ENCODE data around the gene OR8A1.
"Not testable (repeated sequence)": the region's sequence is repeated elsewhere in the genome, so short reads cannot be mapped to it uniquely, and the experiment has no call there.

The OR8A1 gene

DNA sequence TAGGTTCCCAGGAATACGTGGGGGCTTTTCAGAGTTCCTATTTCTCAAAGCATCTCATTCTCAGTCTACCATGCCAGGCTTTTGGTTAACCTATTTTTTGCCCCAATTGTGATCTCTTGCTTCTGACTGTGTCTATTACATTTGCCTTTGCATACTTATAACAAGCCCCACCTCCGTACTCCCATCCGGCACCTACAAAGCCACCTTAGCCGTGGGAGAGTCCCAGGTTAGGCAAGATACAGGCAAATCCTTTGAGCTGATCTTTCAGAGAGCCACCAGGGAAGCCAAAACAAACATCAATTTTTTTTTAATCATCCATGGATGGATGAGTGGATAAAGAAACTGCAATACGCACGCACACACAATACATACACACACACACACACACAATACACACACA lies 22.8 kb downstream of the OR8A1 start:
- Histone ChIP-seq H3K4me1 (ENCODE audit: control insufficient read depth, insufficient read depth, low read length, unreplicated experiment) (no peaks in the 10 kb centered on the region), H3K27me3 (ENCODE audit: insufficient read depth, low read length) (peaks cover 70% of the 10 kb centered on the region), H3K27ac (ENCODE audit: low read depth, low read length) (no peak overlapping the region), H3K4me3 (ENCODE audit: low read depth, low read length) (no peak overlapping the region), H3K36me3 (ENCODE audit: insufficient read depth, low read length) (no peaks in the 10 kb centered on the region), H3K79me2 (ENCODE audit: control insufficient read depth, insufficient read depth, low read length, unreplicated experiment) (no peaks in the 10 kb centered on the region), H2AFZ (ENCODE audit: low read length, unreplicated experiment) (no peak overlapping the region)

DNA sequence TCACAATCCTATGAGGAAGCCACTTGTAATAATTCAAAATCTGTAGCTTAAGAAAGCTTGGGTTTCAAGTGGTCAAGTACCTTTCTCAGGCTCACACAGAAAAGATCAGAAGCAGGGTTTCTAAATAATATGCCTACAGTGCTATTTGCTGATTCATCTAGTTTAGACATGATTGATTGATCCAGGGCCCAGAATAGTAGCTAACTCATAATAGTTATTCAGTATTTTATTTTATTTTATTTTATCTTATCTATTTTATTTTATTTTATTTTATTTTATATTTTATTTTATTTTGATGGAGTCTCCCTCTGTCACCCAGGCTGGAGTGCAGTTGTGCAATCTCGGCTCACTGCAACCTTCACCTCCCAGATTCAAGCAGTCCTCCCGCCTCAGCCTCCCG lies 25.5 kb downstream of the OR8A1 start:
- Histone ChIP-seq H3K4me3 (ENCODE audit: low read depth, low read length) (no peak overlapping the region), H3K4me1 (ENCODE audit: control insufficient read depth, insufficient read depth, low read length, unreplicated experiment) (no peaks in the 10 kb centered on the region), H3K27ac (ENCODE audit: low read depth, low read length) (no peak overlapping the region), H3K36me3 (ENCODE audit: insufficient read depth, low read length) (no peaks in the 10 kb centered on the region), H2AFZ (ENCODE audit: low read length, unreplicated experiment) (no peak overlapping the region), H3K27me3 (ENCODE audit: insufficient read depth, low read length) (peaks cover 53% of the 10 kb centered on the region), H3K79me2 (ENCODE audit: control insufficient read depth, insufficient read depth, low read length, unreplicated experiment) (no peaks in the 10 kb centered on the region)

DNA sequence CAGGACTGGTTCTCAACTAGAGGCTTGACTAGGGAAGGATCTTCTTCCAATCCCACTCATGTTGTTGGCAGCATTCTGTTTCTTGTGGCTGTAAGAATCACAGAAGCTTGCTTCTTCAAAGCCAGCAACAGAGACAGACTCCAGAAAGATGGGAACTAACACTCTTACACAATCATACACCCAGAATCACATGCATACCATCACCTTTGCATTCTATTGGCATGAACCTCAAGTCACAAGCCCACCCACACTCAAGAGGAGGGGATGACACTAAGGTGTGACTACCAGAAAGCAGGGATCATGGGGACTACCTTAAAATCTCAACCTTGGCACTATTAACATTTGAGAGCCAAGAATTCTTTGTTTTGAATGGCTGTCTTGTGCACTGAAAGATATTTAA lies 27.8 kb downstream of the OR8A1 start:
- peaks cover 46% of the 10 kb centered on the region for H3K27me3 ChIP-seq (ENCODE audit: insufficient read depth, low read length)
- H3K27ac ChIP-seq (ENCODE audit: low read depth, low read length), result no peak overlapping the region
- H3K79me2 ChIP-seq (ENCODE audit: control insufficient read depth, insufficient read depth, low read length, unreplicated experiment), result no peaks in the 10 kb centered on the region
- peaks cover 11% of the 10 kb centered on the region for H3K4me1 ChIP-seq (ENCODE audit: control insufficient read depth, insufficient read depth, low read length, unreplicated experiment)
- H3K36me3 ChIP-seq (ENCODE audit: insufficient read depth, low read length), result no peaks in the 10 kb centered on the region
- H2AFZ ChIP-seq (ENCODE audit: low read length, unreplicated experiment), result no peak overlapping the region
- no peak overlapping the region for H3K4me3 ChIP-seq (ENCODE audit: low read depth, low read length)

DNA sequence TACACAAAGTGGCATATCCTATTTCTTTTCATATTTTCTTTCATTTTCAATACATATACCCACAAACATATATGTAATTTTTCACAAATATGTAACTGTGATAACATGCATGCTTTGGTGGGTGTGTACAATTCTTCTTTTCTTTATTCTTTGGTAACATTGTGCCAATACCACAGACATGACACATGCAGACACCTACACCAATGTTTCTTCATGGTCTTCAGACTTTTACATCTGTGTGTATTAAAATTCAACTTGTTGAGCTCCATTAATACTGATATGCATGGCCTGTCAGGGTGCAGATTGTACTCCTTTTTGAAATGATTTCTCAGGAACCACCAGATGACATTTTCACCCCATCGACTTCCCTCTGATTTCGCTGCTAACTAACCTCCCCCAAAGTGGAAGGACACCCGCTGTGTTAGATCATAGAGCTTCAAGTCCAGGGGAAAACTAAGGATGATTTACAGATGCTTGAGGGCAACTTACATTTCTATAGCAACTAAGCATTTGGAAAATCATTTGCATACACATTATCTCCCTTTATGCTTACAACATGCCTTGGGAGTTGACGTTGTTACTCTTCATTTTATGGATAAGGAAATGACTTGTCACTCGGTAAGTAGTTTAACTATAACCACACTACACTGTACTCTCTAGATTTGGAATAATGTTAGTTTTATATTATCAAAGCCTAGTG lies 31.0 kb downstream of the OR8A1 start:
- no peaks in the 10 kb centered on the region for H3K36me3 ChIP-seq (ENCODE audit: insufficient read depth, low read length)
- H3K27me3 ChIP-seq (ENCODE audit: insufficient read depth, low read length), result peaks cover 24% of the 10 kb centered on the region
- peaks cover 11% of the 10 kb centered on the region for H3K4me1 ChIP-seq (ENCODE audit: control insufficient read depth, insufficient read depth, low read length, unreplicated experiment)
- no peaks in the 10 kb centered on the region for H3K79me2 ChIP-seq (ENCODE audit: control insufficient read depth, insufficient read depth, low read length, unreplicated experiment)
- no peak overlapping the region for H2AFZ ChIP-seq (ENCODE audit: low read length, unreplicated experiment)
- H3K27ac ChIP-seq (ENCODE audit: low read depth, low read length), result no peak overlapping the region
- H3K4me3 ChIP-seq (ENCODE audit: low read depth, low read length), result no peak overlapping the region

DNA sequence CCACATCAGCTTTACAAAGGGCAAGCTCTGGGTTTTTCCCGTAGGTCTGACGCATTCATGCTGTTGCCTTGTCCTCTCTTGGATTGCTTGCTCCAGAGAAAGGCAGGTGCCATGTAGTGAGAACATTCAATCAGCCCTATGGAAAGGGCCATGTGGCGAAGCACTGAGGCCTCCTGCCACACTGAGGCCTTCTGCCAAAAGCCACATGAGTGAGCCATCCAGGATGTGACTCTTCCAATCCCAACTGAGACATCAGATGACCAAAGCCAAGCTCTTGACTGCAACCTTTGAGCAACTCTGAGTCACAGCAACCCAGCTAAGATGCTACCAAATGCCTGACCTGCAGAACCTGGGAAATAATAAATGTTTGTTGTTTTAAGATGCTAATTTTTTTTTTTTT lies 32.4 kb downstream of the OR8A1 start:
- Histone ChIP-seq H3K27ac (ENCODE audit: low read depth, low read length) (peak overlapping the region; percentile 27; the same call in 1 of the 2 replicates), H3K4me3 (ENCODE audit: low read depth, low read length) (no peak overlapping the region), H3K79me2 (ENCODE audit: control insufficient read depth, insufficient read depth, low read length, unreplicated experiment) (no peaks in the 10 kb centered on the region), H3K27me3 (ENCODE audit: insufficient read depth, low read length) (peaks cover 10% of the 10 kb centered on the region), H3K36me3 (ENCODE audit: insufficient read depth, low read length) (no peaks in the 10 kb centered on the region), H3K4me1 (ENCODE audit: control insufficient read depth, insufficient read depth, low read length, unreplicated experiment) (peaks cover 11% of the 10 kb centered on the region), H2AFZ (ENCODE audit: low read length, unreplicated experiment) (no peak overlapping the region)

DNA sequence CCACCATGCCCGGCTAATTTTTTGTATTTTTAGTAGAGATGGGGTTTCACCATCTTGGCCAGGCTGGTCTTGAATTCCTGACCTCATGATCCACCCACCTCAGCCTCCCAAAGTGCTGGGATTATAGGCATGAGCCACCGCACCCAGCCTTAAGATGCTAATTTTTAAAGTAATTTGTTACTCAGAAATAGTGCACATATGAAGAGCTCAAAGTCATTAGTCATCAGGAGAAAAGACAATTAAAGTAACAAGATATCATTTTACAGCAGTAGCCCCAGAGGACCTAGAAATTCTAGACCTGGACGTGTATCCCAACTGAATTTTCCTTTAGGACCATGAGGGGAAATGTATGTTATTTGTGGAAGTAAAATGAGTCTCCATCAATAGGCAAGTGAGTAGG lies 32.9 kb downstream of the OR8A1 start:
- not testable (repeated sequence) for H3K27ac ChIP-seq (ENCODE audit: low read depth, low read length); H3K36me3 ChIP-seq (ENCODE audit: insufficient read depth, low read length); H3K4me3 ChIP-seq (ENCODE audit: low read depth, low read length); H3K79me2 ChIP-seq (ENCODE audit: control insufficient read depth, insufficient read depth, low read length, unreplicated experiment); H3K27me3 ChIP-seq (ENCODE audit: insufficient read depth, low read length); H2AFZ ChIP-seq (ENCODE audit: low read length, unreplicated experiment)
- H3K4me1 ChIP-seq (ENCODE audit: control insufficient read depth, insufficient read depth, low read length, unreplicated experiment), result peaks cover 11% of the 10 kb centered on the region

DNA sequence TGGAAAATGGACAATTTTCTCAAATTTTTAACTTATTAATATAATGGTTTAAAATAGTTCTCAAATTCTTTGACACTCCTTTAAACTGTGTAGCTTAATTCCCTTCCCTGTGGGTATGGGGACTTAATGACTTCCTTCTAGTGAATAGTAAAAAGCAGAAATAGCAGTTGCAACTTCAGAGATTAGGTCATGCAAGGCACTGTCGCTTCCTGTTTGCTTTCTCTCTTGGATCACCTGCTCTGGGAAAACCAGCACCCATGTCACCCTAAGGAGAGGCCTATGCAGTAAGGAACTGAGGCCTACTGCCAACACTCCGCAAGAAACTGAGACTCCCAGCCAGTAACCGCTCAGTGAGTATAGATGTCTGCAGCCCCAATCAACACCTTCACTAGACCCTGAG lies 35.9 kb downstream of the OR8A1 start:
- H3K27ac ChIP-seq (ENCODE audit: low read depth, low read length), result no peak overlapping the region
- H3K27me3 ChIP-seq (ENCODE audit: insufficient read depth, low read length), result no peaks in the 10 kb centered on the region
- no peaks in the 10 kb centered on the region for H3K79me2 ChIP-seq (ENCODE audit: control insufficient read depth, insufficient read depth, low read length, unreplicated experiment)
- no peaks in the 10 kb centered on the region for H3K36me3 ChIP-seq (ENCODE audit: insufficient read depth, low read length)
- H2AFZ ChIP-seq (ENCODE audit: low read length, unreplicated experiment), result no peak overlapping the region
- H3K4me1 ChIP-seq (ENCODE audit: control insufficient read depth, insufficient read depth, low read length, unreplicated experiment), result peaks cover 11% of the 10 kb centered on the region
- H3K4me3 ChIP-seq (ENCODE audit: low read depth, low read length), result no peak overlapping the region

DNA sequence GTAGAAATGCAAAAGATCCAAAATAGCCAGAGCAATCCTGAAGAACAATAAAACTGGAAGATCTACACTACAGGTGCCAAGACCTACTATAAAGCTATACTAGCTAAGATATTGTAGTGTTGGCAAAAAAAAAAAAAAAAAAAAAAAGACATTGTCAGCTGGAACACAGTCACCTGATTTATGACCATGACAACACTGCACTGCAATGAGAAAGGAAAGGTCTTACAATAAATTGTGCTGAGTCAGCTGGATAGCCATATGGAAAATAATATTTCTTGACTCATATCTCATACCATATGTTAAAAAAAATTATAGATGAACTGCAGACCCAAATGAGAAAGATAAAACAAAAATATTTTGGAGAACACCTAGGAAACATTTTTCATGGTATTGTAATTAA lies 38.4 kb downstream of the OR8A1 start:
- Histone ChIP-seq H3K4me3 (ENCODE audit: low read depth, low read length) (no peak overlapping the region), H3K4me1 (ENCODE audit: control insufficient read depth, insufficient read depth, low read length, unreplicated experiment) (no peaks in the 10 kb centered on the region), H3K36me3 (ENCODE audit: insufficient read depth, low read length) (no peaks in the 10 kb centered on the region), H3K27me3 (ENCODE audit: insufficient read depth, low read length) (peaks cover 10% of the 10 kb centered on the region; the same call in 1 of the 2 replicates), H3K79me2 (ENCODE audit: control insufficient read depth, insufficient read depth, low read length, unreplicated experiment) (no peaks in the 10 kb centered on the region), H2AFZ (ENCODE audit: low read length, unreplicated experiment) (no peak overlapping the region), H3K27ac (ENCODE audit: low read depth, low read length) (no peak overlapping the region)

DNA sequence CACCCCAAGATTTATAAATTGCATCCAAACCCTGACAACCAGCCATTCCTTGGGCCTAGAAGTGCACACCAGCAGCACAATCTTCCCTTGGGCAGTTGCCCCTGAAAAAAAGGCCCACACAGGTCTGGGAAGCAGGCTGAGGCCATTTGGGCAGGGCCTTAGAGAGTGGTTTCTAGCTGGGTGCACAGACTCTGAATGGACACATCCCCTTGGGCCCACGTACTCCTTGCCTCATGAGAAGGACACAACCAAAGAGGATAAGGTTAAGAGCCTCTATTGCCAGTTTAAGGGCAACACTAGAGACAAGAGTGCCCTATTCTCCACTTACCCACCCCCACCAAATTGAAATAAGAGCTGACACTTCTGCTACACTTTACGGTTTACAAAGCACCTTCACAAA lies 40.5 kb downstream of the OR8A1 start:
- H3K36me3 ChIP-seq (ENCODE audit: insufficient read depth, low read length), result no peaks in the 10 kb centered on the region
- no peaks in the 10 kb centered on the region for H3K4me1 ChIP-seq (ENCODE audit: control insufficient read depth, insufficient read depth, low read length, unreplicated experiment)
- H3K27ac ChIP-seq (ENCODE audit: low read depth, low read length), result no peak overlapping the region
- H3K79me2 ChIP-seq (ENCODE audit: control insufficient read depth, insufficient read depth, low read length, unreplicated experiment), result no peaks in the 10 kb centered on the region
- peaks cover 23% of the 10 kb centered on the region for H3K27me3 ChIP-seq (ENCODE audit: insufficient read depth, low read length)
- no peak overlapping the region for H2AFZ ChIP-seq (ENCODE audit: low read length, unreplicated experiment)
- H3K4me3 ChIP-seq (ENCODE audit: low read depth, low read length), result no peak overlapping the region

DNA sequence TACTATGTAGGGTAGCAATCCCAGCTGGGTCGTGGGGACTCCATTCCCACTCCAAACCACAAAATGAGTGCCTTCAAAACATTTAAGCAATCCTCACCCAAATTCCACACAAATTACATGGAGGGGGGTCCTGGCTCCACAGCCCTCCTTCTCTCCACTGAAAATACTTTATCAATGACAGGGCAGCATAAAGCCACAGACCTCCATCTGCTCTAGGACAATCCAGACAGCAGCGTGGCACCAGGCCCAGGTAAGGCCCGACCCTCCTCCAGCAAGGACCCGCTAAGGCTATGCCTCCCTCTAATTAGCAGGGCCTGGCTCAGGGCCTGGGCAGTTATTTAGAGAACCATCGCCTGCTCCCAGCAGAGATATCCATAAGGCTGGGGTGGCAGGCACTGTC lies 41.3 kb downstream of the OR8A1 start, which contains the start of gene PANX3:
TSS of gene PANX3 (plus strand) at position 365 of the 400 bp plus-strand sequence. CDS start 129 bp downstream, outside the sequence.
- Histone ChIP-seq H3K36me3 (ENCODE audit: insufficient read depth, low read length) (no peaks in the 10 kb centered on the region), H3K27me3 (ENCODE audit: insufficient read depth, low read length) (peaks cover 28% of the 10 kb centered on the region), H3K4me1 (ENCODE audit: control insufficient read depth, insufficient read depth, low read length, unreplicated experiment) (no peaks in the 10 kb centered on the region), H3K27ac (ENCODE audit: low read depth, low read length) (no peak within 1 kb of the TSS), H3K79me2 (ENCODE audit: control insufficient read depth, insufficient read depth, low read length, unreplicated experiment) (no peaks in the 10 kb centered on the region), H3K4me3 (ENCODE audit: low read depth, low read length) (no peak within 1 kb of the TSS), H2AFZ (ENCODE audit: low read length, unreplicated experiment) (no peak within 1 kb of the TSS)

DNA sequence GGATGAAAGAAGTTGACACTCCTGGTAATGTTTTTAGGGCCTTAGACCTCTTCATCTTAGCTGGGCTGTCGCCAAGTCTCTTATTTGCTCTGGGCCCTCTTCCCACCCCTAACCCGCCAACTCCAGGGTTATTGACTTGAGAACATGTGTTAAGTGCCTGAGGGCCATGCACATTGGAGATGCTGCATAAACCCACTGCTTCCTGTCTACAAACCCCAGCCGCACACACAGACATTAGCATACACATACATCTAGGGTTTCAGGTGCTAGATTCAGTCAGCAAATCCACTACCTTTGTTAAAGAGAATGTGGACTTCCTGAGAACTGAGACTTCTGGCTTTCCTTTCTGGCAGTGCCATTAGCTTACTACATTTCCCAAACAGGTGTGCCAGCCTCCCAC lies 42.2 kb downstream of the OR8A1 start:
- Histone ChIP-seq H3K4me3 (ENCODE audit: low read depth, low read length) (no peak overlapping the region), H3K4me1 (ENCODE audit: control insufficient read depth, insufficient read depth, low read length, unreplicated experiment) (no peaks in the 10 kb centered on the region), H3K79me2 (ENCODE audit: control insufficient read depth, insufficient read depth, low read length, unreplicated experiment) (no peaks in the 10 kb centered on the region), H3K36me3 (ENCODE audit: insufficient read depth, low read length) (no peaks in the 10 kb centered on the region), H3K27me3 (ENCODE audit: insufficient read depth, low read length) (peaks cover 38% of the 10 kb centered on the region), H3K27ac (ENCODE audit: low read depth, low read length) (no peak overlapping the region), H2AFZ (ENCODE audit: low read length, unreplicated experiment) (no peak overlapping the region)
